CD4-positive, alpha-beta T cell treated with Interleukin-10 for 1 hour (primary cell): ENCODE results near the gene ABI3.

Experiments used
- DNase-seq: peaks from one replicate; pipeline ENCODE4 v3.0.0-alpha.2; 2020

Gene ABI3

DNA sequence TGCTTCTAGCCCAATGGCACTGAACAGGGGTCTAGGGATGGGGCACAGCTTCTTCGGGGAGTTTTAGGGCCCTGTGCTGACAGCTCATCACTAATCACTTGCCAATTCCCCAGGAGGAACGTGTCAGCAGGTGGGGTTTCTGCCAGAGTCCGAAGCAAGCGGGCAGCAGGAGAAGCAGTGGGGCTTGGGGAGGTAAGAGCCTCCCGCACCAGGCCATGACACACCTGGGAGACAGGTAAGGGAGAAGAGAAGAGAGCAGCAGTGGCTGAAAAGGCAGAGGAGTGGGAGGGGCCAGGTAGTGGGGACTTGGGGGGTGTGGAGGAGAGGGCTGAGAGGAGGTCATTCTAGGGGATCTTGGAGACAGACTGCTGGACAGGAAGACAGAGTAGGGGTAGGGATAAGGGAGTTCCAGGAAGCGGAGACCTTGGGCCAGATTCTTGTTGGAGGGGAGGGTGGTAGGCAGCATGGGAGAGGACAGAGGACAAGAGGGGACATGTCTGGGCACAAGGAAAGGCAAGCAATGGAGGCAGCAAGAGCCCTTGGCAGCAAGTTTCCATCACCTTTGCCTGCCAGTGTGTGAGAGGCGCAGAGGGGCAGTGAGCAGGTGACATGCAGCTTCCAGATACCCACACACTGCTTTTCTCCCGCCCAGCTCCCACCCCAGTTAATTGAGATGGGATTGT, 15.2 kb downstream of the ABI3 start:
- DNase-seq = no peak

DNA sequence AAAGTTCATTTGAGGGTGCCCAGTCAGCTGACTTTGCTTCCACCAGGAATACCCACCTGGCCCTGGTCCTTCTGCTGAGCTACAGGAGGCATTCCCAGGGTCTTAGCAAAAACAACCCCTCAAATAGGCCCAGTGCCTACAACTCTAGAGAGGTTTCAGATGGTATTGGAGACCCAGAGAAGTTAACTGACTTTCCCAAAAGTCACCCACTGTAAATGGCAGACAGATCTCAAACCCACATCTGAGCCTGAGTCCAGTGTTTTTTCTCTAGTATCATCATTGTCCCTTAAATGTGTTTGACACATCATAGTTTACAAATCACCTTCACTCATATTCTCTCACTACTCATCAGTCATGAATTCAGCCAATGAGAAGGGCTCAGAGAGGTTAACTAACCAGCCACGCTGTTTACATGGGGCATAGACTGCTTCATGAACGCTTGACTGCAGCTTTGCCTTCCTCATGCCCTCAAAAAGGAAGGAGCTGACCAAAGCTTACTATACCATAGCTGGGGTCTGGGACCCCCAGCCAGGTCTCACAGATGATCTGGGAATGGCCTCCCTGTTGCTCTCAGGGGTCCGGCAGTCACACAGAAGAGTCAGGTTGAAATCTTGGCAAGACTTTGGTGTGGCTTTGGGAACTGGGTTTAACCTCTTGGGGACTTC, 16.4 kb downstream of the ABI3 start:
- DNase-seq = no peak

DNA sequence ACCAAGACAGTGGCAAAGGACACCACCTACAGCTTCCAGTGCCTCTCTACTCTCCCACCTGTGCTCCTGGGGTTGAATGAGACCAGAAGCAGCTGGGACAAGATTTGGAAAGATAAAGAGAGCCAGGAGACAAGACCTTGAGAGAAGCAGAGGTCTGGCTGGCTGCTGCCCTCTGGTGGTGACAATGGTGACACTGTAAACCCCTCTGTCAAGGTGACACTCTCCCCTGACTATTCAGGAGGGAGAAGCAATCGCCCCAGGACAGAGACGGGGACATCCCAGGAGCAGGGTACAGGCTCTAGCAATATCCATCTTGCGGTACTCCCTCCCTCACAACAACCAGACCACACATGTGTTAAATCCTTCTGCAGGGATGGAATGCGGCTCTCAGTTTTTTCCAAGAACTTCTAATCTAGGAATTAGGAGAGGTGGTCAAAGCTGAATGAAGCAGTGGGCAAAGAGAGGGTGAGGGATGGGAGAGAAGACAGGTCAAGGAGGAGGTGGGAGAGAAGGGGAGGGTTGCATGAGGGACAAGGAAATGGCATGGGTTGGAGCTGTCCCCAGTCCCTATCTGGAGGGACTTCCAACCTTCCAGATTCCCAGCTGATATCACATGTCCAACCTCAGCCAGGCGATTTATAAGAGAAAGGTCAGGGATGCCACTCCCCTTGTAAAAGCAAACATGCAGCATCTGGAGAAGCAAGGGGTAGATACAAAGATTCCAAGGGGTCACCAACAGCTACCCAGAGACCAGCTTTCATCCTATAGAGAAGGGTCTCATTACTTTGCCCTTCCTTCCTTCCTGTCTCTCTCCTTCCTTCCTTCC, 17.1 kb downstream of the ABI3 start:
- DNase-seq = peak; percentile 82

DNA sequence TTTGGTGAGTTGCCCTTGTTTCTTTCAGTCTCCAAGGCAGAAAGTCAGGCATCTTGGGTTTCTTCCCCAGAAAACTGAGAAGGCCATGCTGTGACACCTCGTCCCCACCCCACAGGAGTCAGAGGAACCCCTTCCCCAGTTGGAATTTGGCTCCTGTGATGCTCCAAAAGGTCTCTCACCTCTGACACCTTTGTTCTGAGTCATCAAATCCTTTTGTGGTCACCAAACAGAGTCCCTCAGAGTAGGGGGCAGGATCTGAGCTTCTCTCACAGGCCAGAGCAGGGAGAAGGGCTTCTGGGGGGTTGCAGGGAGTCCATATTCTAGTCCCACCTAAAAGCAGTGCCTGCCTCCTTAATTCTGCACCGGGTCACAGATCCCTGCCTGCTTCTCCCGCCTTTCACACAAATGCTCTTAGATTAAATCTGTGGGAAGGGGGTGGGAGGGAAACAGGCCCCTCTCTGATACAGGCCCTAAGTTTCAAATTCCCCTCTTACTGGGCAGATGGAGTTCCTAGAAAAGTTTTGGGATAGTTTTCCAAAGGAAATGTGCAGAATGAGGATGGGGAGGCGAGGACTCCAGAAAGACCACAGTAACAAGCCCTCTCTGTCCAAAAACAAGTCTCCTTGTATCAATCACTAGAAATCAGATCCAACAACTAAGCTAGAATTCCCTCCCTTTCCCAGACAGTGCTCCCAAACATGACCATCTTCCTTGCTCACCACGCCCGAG, 18.7 kb downstream of the ABI3 start:
- DNase-seq = no peak

DNA sequence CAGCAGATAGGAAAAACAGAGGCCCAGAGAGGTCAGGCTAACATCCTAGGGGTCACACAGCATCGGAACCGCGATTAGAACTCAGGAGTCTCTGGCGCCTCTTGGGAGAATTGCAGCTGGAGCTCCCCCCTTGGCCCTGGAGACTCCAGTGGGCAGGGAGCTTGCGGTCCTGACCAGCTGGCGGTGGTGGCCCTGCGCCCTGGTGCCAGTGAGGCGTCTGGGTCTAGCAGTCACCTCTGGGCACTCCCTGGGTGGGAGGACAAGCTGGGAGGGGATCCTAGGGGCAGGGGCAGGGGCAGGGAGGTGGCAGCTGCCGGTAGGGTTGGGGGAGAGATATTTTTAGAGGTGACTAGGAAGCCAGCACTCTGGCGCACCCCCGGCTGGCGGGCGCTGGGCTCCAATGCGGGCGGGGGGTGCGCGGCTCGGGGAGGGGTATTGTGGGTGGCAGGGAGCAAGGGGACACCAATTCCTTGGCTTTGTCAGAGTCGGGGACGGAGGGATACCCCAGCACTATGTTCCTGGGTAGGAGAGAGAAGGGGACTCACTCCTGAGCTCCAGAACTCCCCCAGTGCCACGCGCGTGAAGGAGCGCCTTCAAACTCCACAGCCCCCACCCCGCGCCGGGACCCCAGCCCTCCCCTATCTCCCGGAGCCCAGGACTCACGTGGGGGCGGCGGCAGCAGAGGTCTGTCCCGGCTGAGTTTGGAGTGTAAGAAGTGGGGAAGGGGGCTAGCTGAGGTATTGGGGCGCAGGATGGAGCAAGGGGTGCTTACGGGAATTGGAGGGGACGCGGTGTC, 19.5 kb downstream of the ABI3 start:
- DNase-seq = no peak

DNA sequence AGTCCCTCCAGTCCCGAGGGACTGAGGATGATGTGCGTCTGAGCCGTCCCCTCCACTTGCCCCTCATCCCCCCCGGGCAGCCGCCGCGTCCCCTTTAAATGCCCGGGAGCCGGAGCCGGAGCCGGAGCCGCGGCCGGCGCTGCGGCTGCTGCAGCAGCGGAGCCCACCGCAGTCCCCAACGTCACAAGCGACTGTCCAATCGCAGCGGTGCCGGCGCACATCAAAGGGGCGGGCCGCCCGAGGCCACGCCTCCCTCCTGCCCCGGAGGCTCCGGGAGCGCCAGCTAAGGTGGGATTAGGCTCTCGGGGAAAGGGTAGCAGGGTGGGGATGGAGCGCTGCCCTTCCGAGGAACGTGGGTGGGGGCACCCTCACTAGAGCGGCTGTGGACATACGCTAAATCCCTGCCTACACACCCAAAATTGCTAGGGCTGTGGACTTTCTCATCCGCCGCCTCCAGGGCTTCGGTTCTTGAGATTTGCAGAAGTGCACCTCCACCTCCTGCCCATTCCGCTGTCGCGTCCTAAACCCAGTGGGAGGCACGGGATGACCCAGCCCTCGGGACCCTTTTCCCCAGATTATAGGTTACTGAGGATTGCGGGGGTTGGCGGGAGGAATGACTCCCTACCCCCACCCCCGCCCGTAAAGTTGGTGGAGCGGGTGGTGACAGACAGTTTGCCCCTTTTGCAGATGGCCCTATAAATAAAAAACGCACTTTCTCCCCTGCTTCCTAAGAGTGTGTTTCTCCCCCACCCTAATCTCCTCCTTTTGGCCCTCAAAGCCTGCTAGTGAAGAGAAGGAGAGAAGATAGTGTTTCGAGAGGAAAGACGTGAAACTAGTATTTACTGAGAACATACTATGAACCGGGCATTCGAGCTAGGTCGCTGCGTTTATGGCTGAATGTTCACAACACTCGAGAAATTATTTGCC, 20.4 kb downstream of the ABI3 start, which contains the start of gene PHOSPHO1:
Gene PHOSPHO1 (minus strand): TSS at position 152 of the 927 bp plus-strand sequence. CDS start 4,096 bp downstream, outside the sequence.
- peak; percentile 89 for DNase-seq

DNA sequence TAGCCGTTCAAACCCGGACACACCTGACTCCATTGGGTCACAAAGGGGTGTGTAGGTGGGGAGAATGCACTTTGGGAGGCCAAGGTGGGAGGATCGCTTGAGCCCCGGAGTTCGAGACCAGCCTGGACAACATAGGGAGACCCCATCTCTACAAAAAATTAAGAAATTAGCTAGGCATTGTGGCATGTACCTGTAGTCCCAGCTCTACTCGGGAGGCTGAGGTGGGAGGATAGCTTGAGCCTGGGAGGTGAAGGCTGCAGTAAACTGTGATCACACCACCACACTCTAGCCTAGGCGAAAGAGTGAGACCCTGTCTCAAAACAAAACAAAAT, 21.0 kb downstream of the ABI3 start:
- DNase-seq = no peak

DNA sequence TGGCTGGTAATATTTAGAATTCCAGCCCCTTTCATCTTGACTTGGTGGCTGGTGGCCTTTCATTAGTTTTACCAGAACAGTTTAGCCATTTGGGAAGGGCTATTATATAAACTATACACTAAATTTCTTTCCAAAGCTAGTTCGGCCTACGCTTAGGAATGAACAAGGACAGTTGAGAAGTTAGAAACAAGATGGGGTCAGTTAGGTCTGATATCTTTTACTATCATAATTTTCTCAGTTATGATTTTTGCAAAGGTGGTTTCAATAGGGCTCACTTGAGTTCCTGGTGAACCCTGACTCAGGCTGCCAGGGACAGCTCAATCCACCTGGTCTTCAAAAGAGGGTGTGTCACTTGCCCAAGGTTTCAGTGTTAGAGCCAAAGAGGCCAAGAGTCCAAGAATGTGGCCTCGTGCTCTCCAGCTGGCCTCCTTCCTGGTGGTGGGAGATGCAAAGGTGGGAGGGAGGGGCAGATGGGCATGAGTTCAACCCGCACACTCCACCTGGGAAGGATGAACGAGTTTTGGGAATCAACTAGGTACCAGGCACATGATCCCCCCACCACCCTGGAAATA, 24.1 kb downstream of the ABI3 start:
- no peak for DNase-seq

DNA sequence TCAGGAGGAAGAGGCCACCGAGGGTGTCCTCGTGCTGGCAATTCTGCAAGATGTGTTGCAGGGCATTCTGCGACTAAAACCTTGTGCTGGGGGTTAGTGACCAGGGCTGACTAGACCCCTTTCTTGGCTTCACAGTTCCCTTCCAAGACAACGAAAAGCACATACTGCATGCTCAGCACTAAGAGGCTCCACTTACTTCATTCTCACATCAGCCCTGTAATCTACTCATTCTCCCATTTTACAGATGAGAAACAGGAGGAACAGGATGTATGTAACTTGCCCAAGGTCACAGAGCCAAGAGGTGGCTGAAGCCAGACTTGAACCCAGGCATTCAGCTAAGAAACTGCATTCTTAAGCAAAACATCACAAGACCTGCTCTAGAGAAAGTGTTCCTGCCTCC, 25.4 kb downstream of the ABI3 start:
- no peak for DNase-seq

DNA sequence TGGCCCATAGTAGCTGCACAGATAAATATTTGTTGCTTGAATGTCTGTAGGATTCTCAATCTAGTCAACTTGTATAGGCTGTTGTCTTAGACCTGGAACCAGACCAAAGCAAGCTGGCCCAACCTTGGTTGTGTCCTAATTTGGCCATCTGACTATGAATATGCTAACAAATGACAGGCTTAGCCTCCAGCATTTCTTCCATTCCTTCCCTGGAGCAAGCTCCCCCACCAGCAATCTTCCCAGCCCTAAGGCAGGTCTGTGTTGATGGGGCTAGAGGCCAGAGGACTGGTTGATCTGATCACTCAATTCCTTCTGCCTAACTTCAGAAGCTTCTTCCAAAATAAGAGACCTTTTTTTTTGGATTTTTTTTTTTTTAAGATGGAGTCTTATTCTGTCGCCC, 29.5 kb downstream of the ABI3 start:
- DNase-seq = no peak

DNA sequence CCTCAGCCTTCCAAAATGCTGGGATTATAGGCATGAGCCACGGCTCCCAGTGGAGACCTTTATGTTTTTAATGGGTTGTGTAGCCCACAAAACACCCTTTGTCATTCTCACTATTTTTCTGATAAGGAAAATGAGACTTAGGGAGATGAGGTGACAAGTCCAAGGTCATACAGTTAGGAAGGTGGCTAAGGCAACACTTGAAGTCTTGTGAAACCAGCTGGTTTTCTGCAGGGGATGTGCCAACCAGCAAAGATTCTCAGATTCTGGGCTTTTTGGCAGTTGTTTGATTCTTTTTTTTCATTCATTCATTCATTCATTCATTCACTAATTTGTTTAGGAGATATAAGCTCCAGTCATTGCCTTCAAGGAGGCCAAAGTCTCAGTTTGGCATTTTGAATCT, 30.1 kb downstream of the ABI3 start:
- DNase-seq = no peak

DNA sequence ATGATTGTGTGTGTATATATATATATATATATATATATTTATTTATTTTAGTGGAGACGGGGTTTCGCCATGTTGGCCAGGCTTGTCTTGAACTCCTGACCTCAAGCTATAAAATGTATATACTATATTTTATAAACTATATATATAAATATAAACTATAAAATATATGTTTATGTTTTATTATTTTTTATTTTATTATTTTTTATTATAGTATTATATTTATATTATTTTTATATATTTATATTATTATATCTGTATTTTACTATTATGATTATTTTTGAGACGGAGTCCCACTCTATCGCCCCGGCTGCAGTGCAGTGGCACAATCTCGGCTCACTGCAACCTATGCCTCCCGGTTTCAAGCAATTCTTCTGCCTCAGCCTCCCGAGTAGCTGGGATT, 30.5 kb downstream of the ABI3 start:
- DNase-seq = no peak

DNA sequence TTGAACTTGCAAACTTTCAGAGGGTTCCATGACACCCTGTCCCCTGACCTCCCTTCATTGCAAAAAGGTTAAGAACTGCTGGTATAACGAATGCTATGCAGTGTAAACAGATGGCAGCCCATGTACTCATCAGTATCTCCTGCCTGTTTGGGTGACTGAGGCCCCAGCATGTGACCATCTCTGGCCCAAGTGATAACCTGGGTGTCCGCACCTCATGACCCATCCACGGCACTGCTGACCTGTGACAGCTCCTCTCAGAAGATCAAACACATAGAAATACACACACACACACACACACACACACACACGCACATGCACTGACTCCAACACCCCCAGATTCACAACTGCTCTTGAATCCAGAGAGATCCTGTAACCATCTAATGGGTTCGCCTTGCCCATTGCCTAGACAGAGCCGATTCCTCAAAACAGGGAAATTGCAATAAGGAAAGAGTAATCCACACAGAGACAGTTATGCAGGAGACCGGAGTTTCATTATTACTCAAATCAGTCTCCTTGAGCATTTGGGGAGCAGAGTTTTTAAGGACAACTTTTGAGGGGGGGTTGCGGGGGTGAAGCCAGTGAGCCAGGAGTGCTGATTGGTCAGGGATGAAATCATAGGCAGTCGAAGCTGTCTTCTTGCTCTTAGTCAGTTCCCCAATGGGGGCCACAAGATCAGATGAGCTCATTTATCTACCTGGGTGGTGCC, 31.3 kb downstream of the ABI3 start:
- no peak for DNase-seq

DNA sequence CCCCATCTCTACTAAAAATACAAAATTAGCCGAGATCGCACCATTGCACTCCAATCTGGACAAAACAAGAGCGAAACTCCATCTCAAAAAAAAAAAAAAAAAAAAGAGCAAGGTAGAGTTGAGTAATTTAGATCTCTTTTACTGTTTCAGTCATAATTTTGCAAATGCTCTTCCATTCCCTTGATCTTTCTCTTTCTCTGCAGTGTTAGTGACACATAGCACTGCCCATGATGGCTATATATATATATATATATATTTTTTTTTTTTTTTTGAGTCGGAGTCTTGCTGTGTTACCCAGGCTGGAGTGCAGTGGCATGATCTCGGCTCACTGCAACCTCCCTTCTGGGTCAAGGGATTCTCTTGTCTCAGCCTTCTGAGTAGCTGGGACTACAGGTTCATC, 32.3 kb downstream of the ABI3 start:
- DNase-seq = no peak

DNA sequence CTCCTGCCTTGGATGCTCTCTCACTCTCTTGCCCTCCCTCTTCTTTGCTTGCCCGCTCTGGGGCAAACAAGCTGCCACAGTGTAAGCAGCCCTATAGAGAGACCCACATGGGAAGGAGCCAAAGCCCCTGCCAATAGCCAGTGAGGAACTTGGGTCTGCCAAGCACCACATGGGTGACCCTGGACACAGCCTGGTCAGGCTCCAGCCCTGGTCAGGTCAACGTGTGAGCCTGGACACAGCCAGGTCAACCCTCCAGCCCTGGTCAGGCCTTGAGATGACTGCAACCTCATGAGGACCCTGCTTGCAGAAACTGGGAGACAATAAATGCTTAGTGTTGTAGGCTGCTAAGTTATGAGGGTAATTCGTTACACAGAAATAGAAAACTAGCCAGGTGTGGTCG, 34.3 kb downstream of the ABI3 start:
- DNase-seq = no peak

DNA sequence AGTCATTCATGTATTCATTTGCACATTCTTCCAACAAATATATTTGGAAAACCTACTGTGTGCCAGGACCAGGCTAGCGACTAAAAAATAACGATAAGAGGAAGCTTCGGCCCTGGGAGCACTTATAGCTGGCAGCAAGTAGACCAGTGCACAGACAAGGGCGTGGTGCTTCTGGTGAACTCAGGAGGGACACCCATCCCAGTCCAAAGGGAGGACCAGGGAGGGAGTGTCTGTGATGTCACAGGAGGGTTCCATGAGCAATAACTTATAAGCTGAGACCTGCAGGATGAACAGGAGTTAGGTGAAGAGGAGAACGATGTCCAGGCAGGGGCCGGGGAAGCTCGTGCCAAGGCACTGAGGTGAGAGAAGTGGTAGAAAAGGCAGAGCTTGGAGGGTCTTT, 37.4 kb downstream of the ABI3 start:
- no peak for DNase-seq

DNA sequence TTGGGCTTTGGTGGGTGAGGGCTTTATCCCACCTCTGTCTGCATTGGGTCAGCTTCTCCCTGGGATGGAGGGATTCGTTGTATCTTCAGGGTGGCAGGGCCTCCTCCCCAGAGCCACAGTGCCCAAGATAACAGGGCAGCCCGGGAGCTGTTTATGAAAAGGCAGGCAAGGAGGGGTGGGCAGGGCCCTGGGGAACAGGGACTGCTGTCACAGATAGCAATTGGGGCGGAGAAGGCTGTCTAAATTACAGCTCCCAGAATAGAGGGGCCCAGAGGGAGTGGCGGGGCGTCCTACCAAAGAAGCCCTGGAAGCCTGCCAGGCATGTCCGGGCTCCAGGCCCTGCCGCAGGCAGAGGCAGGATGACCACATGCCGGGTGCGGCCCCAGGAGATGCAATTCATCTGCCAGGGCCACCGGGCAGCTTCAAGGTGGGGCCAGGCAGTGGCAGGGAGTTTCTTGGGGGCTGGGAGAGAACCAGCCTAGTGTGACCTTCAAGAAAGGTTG, 38.8 kb downstream of the ABI3 start:
- DNase-seq = no peak

DNA sequence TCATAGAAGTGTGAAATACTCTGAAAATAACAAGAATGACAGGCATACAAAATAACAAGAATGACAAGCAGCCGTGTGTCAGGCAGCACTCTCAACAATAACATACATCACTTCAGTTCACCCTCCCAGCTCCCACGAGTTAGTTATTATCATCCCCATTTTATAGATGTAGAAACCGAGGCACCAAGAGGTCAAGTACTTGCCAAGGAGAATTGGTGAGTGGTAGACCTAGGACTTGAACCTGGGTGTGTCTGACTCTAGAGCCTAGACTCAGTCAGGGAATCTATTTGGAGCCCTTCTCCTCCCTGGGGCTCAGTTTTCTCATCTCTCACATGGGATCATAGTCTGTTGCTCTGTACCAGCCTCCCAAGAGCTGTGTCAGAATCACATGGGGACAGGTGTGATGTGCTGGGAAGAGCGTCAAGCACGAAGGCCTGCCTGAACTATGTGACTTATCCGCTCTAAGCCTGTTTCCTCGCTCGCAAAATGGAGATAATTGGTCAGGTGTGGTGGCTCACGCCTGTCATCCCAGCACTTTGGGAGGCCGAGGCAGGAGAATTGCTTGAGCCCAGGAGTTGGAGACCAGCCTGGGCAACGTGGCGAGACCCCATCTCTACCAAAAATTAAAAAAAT, 39.5 kb downstream of the ABI3 start:
- DNase-seq = no peak

DNA sequence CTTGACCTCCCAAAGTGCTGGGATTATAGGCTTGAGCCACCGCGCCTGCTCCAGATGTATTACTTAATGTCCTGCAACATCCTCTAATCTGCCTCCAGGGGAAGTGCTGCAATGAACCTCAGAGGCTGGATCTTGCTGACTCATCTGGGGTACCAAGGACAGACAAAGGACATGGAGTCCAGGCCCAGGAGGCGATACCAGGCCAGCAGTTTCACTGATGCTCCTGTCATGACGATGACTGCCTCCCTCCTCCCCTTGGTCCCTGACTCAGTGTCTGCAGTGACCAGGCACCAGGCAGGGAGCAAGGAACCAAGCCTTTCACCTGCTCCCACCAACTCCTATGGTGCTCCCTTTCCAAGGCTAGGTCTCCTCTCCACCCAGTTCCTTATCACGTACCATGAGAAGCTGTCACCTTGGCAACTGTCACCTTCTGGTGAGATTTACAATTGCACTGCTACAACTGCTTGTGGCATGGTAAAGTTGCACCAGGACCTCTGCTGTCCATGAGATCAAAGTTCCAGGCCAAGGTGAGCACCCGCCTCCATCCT, 41.7 kb downstream of the ABI3 start:
- no peak for DNase-seq
